ENCODE data around the gene SRXN1.

The SRXN1 gene

DNA sequence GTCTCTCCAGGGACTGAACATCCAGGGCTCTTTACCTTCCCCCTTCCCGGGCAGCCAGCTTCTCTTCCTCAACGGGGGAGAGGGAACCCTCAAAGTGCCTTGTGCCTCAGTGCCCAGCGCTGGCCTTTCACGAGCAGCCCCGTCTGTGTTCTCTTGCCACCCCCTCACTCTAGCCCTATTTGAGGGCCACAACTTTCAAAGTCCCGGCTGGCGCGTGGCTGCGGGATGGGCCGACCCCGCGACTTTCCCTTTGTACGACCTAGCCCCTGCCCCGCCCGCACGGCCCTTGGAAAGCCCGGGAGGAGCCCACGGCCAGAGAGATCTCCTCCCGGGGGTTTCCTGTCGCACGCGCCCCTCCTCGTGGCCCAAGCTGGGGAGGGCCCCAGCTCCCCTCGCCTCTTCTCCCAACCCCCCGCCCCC, 22.0 kb upstream of the SRXN1 start:
- no peak for DNase-seq

GRCh38 chr20:673603-674001, 20.6 kb upstream of the SRXN1 start:
- DNase-seq, result no peak

GRCh38 chr20:672963-673602, 20.1 kb upstream of the SRXN1 start:
- DNase-seq, result peak; percentile 24

DNA sequence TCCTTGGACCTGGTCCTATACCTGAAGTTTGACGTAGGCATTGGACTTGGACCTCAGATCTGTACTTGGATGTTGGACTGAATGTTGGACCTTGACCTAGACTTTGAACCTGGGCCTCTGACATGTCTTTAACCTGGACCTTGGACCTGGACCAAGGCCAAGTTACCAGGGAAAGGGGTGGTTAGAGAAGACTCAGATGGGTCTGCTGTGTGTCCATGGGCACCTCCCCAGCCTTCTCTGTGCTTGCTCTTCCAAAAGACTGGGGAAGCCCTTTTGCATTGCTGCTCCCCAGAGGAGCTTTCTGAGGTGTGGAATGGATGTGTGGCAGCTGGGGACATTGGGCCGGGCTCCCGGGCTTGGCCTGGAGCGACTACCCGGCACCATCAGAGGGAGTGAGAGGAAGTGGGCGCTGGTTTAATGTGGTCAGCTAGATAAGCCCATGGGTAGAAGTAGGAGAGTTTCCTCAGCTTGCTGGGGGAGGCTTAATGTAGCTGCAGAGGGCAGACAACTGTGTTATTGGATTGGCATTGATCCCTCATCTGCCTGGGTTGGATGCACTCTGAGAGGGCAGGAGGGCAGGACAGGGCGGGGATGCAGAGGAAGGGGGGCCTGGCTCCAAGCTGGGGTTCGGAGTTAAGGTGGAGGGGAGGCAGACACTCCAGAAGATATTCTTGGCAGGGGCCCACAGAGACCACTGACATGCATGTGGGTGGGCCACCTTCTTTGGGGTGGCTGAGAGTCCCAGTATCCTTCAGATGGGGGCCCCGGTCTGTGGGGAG, 18.4 kb upstream of the SRXN1 start:
- no peak for DNase-seq

- DNase-seq, result no peak
Observed at GRCh38 chr20:669573-669972, 16.6 kb upstream of the SRXN1 start.

- DNase-seq, result no peak
Observed at GRCh38 chr20:668638-669037, 15.6 kb upstream of the SRXN1 start.

- DNase-seq, result no peak
Observed at GRCh38 chr20:668050-668449, 15.1 kb upstream of the SRXN1 start.

- peak; percentile 29 for DNase-seq
Observed at GRCh38 chr20:667351-668034, 14.5 kb upstream of the SRXN1 start.

GRCh38 chr20:666877-667276, 13.9 kb upstream of the SRXN1 start:
- no peak for DNase-seq

GRCh38 chr20:665276-665675, 12.3 kb upstream of the SRXN1 start:
- no peak for DNase-seq

GRCh38 chr20:664576-664975, 11.6 kb upstream of the SRXN1 start:
- no peak for DNase-seq

DNA sequence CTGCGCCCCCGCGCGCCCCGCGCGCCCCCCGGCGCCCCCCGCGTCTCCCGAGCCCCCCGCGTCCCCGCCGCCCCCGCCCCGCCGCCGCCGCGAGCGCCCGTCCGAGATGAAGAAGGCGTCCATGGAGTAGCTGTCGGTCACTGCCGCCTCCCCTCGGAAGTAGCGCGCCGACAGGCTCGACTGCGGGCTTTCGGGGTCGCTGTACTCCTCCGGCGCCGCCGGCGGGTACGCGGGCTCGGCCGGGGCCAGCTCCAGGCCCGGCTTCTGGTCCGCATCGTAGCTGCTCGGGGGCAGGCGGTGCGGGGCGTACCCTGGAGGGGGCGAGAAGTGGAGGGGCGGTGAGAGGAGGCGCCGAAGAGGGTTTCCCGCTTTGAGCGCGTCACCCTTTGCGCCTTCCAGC, 11.2 kb upstream of the SRXN1 start:
- DNase-seq, result no peak

GRCh38 chr20:663315-664090, 10.5 kb upstream of the SRXN1 start:
- no peak for DNase-seq

DNA sequence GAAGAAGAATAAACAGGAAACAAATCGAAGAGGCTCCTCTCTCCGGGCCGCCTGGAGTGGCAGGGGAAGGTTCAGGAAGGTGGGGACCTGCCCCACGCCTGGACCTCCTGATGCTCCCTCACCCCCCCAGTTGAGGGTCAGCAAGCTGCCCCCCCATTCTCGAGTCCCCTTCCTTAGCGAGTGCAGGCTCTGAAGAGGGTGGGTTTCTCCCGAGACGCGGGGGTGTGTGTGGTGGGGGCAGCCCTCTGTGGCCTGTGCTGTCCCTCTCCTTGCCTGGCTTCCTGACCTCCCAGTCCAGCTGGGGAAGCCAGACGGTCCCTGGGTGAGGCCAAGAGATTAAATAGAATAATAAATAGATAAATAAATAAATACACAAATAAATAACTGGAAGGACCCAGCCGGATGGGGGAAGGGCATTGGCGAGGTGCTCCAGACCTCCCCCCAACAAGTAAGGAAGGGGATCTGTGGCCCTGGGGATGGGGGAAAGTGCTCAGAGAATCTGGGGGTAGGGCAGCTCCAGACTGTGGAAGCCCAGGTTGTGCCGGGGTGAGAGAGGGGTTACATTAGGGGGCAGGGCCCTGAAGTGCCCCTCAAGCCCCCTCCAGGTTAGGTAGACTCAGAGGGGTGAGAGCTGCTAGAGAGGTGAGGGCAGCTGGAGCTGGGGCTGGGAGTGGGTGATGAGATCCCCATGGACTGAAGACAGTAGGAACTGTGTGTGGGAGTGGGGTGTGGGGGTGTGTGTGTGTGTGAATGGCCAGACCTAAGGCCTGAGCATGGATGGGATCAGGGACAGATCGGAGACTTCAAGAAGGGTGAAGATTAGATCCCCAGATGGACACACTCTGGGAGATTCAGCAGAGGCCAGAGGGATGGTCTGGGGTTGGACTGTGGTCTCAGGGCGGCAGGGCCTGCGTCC, 9.5 kb upstream of the SRXN1 start:
- DNase-seq, result no peak

GRCh38 chr20:661474-662270, 8.7 kb upstream of the SRXN1 start:
- no peak for DNase-seq

DNA sequence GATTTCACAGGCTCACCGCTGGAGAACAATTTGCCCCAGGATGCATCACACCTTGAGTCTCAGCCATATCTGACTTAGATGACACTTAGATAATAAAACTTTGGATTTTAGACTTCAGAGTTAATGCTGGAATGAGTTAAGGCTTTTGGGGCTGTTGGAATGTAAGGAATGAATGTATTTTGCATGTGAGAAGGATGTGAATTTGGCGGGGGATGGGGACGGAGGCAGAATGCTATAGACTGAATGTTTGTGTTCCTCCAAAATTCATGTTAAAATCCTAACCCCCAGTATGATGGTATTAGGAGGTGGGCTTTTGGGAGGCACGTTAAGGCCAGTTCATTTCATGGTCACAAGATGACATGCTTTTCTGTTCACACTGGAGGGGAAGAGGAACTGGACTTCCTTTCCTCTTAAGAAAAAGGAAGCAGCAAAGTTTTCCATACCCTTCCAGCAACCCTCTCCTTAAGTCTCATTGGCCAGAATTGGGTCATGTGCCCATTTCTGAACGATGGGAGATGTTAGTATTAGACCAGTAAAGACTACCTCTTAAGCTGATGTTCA, 5.8 kb upstream of the SRXN1 start:
- DNase-seq, result no peak

DNA sequence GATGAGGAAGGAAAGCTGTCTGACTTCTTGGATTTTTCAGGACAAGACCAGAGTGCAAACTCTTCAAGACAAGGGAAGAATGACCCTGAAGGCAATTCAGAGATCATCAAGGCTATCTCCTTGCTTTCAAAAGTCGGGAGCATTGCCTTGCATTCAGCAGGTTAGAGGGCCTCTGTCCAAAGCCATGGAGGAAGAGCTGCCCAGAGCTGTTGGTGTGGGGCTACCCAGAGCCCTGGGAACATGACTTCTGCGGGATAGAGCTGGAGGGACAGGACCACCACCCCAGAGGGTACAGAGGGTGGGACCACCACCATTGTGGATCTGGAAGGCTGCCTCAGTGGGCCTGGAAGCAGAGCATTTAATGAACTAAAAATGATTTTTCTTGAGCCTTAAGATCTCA, 5.2 kb upstream of the SRXN1 start:
- DNase-seq, result no peak

DNA sequence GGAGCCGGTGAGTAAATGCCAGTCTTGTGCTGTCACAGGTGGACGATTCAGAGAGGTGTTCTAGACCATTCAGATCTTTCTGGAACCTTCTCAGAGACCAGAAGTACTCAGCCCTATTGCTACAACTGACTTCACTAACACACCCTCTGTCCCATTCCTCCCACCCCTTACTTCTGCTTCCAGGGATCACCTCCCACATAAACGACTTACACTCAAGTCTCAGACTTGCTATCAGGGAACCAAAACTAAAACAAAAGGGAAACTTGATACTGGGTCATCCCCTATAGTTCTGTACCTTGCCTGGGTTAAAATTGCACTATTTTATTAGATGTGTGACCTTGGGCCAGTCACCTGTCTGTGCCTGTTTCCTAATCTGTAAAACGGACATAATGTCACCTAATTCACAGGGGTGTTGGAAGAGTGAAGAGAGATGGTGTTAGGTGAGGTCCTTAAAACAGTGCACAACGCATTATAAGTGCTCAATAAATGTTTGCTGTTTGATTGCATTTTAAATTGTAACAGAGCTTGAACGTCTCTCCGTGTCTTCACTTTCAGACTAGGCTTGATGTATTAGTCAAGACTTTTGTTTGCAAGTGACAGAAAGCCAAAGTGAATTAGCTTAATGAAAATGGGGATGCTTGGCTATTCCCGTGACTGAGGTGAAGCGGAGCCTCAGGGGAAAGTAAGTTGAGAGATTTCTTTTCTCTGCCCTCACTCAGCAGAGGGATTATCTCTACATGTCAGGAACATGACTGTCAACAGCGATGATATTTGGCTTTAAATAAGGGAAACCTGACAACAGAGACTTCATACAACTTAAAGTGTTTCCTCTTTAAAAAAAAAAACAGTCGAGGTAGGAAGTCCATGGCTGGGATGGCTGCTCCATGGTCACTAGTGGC, 3.0 kb upstream of the SRXN1 start:
- no peak for DNase-seq

GRCh38 chr20:654417-654750, 1.4 kb upstream of the SRXN1 start:
- no peak for DNase-seq

Measured in NCI-H748 treated with DMSO at 0.1 percent for 48 hours (cell line).